Osteocyte (in vitro differentiated cells): ENCODE measurements around the gene UGT1A6. TPM values are rescaled to one million over a fixed set of nuclear protein-coding genes. Genes with fewer than 3 reads are reported as not detected.

ENCODE experiments used
- DNase-seq: peaks from one replicate; pipeline ENCODE4 v3.0.0; 2021; ENCODE audit warnings: mixed read lengths; ENCODE audit not compliant: unreplicated experiment; ENCODE audit errors: extremely low spot score
- H3K27ac Mint-ChIP-seq: one replicate; pipeline ENCODE4 v1.8.0; 2021; ENCODE audit warnings: mild to moderate bottlenecking, mixed read lengths; ENCODE audit not compliant: unreplicated experiment
- H3K27me3 Mint-ChIP-seq: one replicate; pipeline ENCODE4 v1.8.0; 2021; ENCODE audit warnings: mixed read lengths; ENCODE audit not compliant: unreplicated experiment
- H3K36me3 Mint-ChIP-seq: one replicate; pipeline ENCODE4 v1.8.0; 2021; ENCODE audit warnings: mixed read lengths; ENCODE audit not compliant: unreplicated experiment
- H3K4me1 Mint-ChIP-seq: one replicate; pipeline ENCODE4 v1.8.0; 2021; ENCODE audit warnings: mixed read lengths; ENCODE audit not compliant: unreplicated experiment
- H3K4me3 Mint-ChIP-seq: one replicate; pipeline ENCODE4 v1.8.0; 2021; ENCODE audit warnings: mild to moderate bottlenecking, moderate library complexity, mixed read lengths; ENCODE audit not compliant: unreplicated experiment
- H3K9me3 Mint-ChIP-seq: one replicate; pipeline ENCODE4 v1.8.0; 2021; ENCODE audit warnings: mixed read lengths; ENCODE audit not compliant: unreplicated experiment
- CTCF ChIP-seq: fragments of 200-600 bp; sonication (generic); IDR thresholded peaks from 2 replicates; pipeline ENCODE4 v1.5.0; 2021; ENCODE audit warnings: antibody characterized with exemption, mild to moderate bottlenecking, moderate library complexity
- total RNA-seq: library from RNA; stranded (reverse); gene quantifications from 2 replicates; pipeline ENCODE4 v1.2.1, GENCODE V29; 2021

Gene UGT1A6
- total RNA-seq, 1 donor from 2014 or later = not detected

DNA sequence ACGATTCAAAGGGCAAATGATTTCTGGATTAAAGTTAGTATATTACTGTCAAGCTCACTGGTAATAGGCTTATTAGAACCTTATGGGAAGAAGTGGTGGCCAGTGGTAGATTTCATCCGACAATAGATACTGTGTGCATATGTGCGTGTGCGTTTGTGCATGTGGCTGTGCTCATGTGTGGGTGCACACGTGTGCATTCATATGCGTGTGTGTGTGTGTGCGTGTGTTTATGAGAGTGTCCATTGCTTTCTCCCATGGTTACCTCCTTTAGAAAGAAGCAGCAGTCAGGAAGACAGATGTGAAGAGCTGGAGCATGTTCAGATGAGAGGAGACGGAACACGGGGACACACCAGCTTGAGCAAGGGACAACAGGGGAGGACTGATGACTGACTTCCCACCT is 76.6 kb downstream of the UGT1A6 start:
- no peak for DNase-seq
- Mint-ChIP-seq H3K4me3 (no peak overlapping the region), H3K9me3 (no peaks in the 10 kb centered on the region), H3K27ac (no peak overlapping the region), H3K36me3 (no peaks in the 10 kb centered on the region), H3K27me3 (peaks cover 20% of the 10 kb centered on the region), H3K4me1 (peaks cover 4% of the 10 kb centered on the region)
- TF ChIP-seq CTCF = no peak

GRCh38 chr2:233772153-233772552 is 79.5 kb downstream of the UGT1A6 start:
- Mint-ChIP-seq H3K9me3 (no peaks in the 10 kb centered on the region), H3K27me3 (peaks cover 21% of the 10 kb centered on the region), H3K4me1 (no peaks in the 10 kb centered on the region), H3K27ac (no peak overlapping the region), H3K36me3 (no peaks in the 10 kb centered on the region), H3K4me3 (no peak overlapping the region)
- no peak for DNase-seq
- TF ChIP-seq CTCF = no peak

- no peaks in the 10 kb centered on the region for H3K9me3 Mint-ChIP-seq
- TF ChIP-seq CTCF = no peak
- H3K4me3 Mint-ChIP-seq = no peak overlapping the region
- H3K27ac Mint-ChIP-seq = no peak overlapping the region
- no peaks in the 10 kb centered on the region for H3K36me3 Mint-ChIP-seq
- DNase-seq = no peak
- no peaks in the 10 kb centered on the region for H3K4me1 Mint-ChIP-seq
- peaks cover 18% of the 10 kb centered on the region for H3K27me3 Mint-ChIP-seq
These were observed 79.9 kb downstream of the UGT1A6 start for GRCh38 chr2:233772583-233772982.

DNA sequence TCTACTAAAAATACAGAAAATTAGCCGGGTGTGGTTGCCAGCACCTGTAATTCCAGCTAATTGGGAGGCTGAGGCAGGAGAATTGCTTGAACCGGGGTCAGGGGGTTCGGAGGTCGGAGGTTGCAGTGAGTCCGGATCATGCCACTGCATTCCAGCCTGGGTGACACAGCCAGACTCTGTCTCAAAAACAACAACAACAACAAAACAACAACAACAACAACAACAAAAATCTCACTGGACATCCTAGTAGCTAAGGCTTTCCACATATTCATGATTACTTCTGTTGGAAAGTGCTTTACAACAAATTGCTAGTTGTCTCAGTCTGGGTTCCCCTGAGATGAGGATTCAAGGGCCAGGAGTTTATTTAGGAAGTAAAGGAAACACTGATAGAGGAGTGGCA is 81.2 kb downstream of the UGT1A6 start:
- TF ChIP-seq CTCF = no peak
- H3K36me3 Mint-ChIP-seq = no peaks in the 10 kb centered on the region
- H3K9me3 Mint-ChIP-seq = peaks cover 7% of the 10 kb centered on the region
- H3K4me3 Mint-ChIP-seq = no peak overlapping the region
- no peak overlapping the region for H3K27ac Mint-ChIP-seq
- DNase-seq = no peak
- no peaks in the 10 kb centered on the region for H3K4me1 Mint-ChIP-seq
- H3K27me3 Mint-ChIP-seq = peaks cover 12% of the 10 kb centered on the region

GRCh38 chr2:233775414-233775813 is 82.7 kb downstream of the UGT1A6 start:
- TF ChIP-seq CTCF = no peak
- DNase-seq = no peak
- Mint-ChIP-seq H3K36me3 (no peaks in the 10 kb centered on the region), H3K9me3 (peaks cover 7% of the 10 kb centered on the region), H3K27me3 (peaks cover 11% of the 10 kb centered on the region), H3K27ac (no peak overlapping the region), H3K4me3 (no peak overlapping the region), H3K4me1 (no peaks in the 10 kb centered on the region)
